GM12865 (cell line): ENCODE measurements around the gene SRP19.
"Not testable (repeated sequence)": the region's sequence is repeated elsewhere in the genome, so short reads cannot be mapped to it uniquely, and the experiment has no call there.

Source experiments
- DNase-seq: peaks from one replicate; pipeline ENCODE4 v3.0.0; 2010; ENCODE audit warnings: low read depth
- H3K4me3 ChIP-seq: 2 replicates; pipeline ENCODE4 v1.5.1; 2011; ENCODE audit warnings: mild to moderate bottlenecking, low read depth, low read length, control low read depth
- CTCF ChIP-seq: IDR thresholded peaks from 2 replicates; pipeline ENCODE4 v1.5.1; 2011; ENCODE audit warnings: low read length, control low read depth, low read depth, inconsistent platforms; ENCODE audit not compliant: insufficient read depth; ENCODE audit errors: missing control alignments

Gene SRP19

GRCh38 chr5:112854651-112855050 lies 6.4 kb upstream of the SRP19 start:
- no peak overlapping the region for H3K4me3 ChIP-seq
- TF ChIP-seq CTCF, result no peak
- no peak for DNase-seq

DNA sequence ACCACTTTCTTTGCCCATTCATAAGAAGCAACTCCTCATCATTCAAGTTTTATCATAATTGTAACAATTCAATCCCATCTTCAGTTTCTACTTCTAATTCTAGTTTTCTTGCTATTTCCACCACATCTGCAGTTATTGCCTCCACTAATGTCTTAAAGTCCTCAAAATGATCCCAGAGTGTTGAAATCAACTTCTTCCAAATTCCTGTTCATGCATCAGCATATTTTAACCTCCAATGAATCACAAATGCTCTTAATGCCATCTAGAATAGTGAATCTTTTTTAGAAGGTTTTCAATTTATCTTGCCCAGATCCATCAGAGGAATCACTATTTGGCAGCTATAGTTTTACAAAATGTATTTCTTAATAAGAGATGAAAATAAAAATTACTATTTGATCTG lies 3.2 kb upstream of the SRP19 start:
- H3K4me3 ChIP-seq, result no peak overlapping the region
- DNase-seq, result no peak
- TF ChIP-seq CTCF, result no peak

DNA sequence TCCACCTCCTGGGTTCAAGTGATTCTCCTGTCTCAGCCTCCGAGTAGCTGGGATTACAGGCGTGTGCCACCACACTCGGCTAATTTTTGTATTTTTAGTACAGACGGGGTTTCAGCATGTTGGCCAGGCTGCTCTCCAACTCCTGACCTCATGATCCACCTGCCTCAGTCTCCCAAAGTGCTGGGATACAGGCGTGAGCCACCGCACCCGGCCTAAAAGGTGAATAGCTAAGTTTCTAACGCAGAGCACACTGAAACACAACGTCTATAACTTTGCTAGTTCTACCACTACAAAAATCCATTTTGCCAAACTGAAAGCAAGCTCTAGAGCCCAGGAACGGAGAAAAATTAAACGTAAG lies 537 bp upstream of the SRP19 start:
- DNase-seq, result not testable (repeated sequence)
- H3K4me3 ChIP-seq, result peak overlapping the region; percentile 66

DNA sequence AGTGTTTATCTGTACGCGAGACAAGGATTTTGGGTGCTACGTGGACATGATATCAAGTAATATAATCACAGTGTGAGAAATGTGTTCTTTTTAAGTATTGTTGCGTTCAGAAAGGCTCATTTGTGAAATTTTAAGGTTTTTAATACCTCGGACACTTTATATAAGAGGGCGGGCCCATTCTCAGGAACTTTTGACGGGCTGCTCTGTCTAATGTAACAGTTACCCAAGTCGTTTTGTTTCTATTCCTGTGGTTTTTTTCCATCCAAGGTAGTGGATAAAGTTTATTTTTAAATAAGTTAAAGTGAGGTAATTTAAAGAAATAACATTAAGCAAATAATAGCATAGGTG lies 525 bp downstream of the SRP19 start:
- TF ChIP-seq CTCF, result no peak
- DNase-seq, result no peak
- H3K4me3 ChIP-seq, result peak overlapping the region; percentile 66

GRCh38 chr5:112862085-112862484 lies 998 bp downstream of the SRP19 start:
- DNase-seq, result no peak
- TF ChIP-seq CTCF, result no peak

GRCh38 chr5:112863549-112863948 lies 2.5 kb downstream of the SRP19 start:
- H3K4me3 ChIP-seq, result no peak overlapping the region
- TF ChIP-seq CTCF, result no peak
- DNase-seq, result no peak

More at GRCh38 chr5:112862085-112862484, 998 bp downstream of the SRP19 start:
- peak overlapping the region; percentile 66 for H3K4me3 ChIP-seq

DNA sequence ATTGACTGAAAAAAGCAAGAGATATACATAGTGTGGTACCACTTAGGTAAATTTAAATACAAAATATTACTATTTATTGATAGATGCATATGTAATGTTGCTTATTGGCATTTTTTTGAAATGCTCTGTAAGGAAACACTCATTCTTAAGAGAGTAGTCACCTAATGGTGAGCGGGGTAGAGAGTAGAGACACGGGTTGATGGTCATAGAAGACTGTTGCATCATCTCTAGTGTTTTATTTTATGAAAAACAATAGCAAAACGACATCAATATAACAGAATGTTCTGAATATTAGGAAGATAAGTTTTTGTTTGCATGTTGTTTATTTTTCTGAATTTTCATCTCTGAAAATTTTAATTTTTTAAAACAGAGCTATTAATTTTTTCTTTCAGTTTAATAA lies 4.0 kb downstream of the SRP19 start:
- DNase-seq, result no peak
- H3K4me3 ChIP-seq, result no peak overlapping the region
- no peak for TF ChIP-seq CTCF

DNA sequence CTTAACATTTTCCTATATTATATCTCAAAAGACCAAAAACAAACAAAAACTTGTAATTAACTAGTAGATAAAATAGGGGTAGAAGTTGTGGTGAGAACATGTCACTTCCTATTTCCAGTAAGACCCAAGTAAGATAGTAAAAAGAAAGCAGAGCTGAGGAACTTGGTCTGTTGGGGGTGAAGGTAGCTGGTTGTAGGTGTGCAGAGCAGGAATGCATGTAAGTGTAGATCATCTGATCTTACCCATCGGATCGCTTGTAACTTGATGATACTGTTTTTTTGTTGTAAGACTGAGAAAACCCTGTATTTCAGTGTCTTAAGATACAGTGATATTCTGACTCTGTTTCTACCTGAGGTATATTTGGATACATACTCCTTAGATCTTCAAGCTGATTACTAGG lies 5.7 kb downstream of the SRP19 start:
- DNase-seq, result no peak
- no peak for TF ChIP-seq CTCF
- H3K4me3 ChIP-seq, result no peak overlapping the region
